Ishikawa (cell line): ENCODE data around the gene FKBP10.

Source experiments
- CEBPB ChIP-seq: IDR thresholded peaks from 2 replicates; pipeline ENCODE4 v1.6.1; 2012
- CREB1 ChIP-seq: IDR thresholded peaks from 2 replicates; pipeline ENCODE4 v1.6.1; 2012; ENCODE audit warnings: low read depth
- EGR1 ChIP-seq: IDR thresholded peaks from 2 replicates; pipeline ENCODE4 v1.6.1; 2012
- EP300 ChIP-seq: IDR thresholded peaks from 2 replicates; pipeline ENCODE4 v1.6.1; 2012; ENCODE audit warnings: borderline replicate concordance
- FOXM1 ChIP-seq: IDR thresholded peaks from 2 replicates; pipeline ENCODE4 v1.6.1; 2012; ENCODE audit warnings: low read depth, borderline replicate concordance
- MAX ChIP-seq: IDR thresholded peaks from 2 replicates; pipeline ENCODE4 v1.6.1; 2012
- NFIC ChIP-seq: IDR thresholded peaks from 2 replicates; pipeline ENCODE4 v1.6.1; 2012
- RAD21 ChIP-seq: IDR thresholded peaks from 2 replicates; pipeline ENCODE4 v1.6.1; 2012; ENCODE audit warnings: low read depth
- REST ChIP-seq: IDR thresholded peaks from 2 replicates; pipeline ENCODE4 v1.6.1; 2012; ENCODE audit warnings: low read depth, mild to moderate bottlenecking
- TAF1 ChIP-seq: IDR thresholded peaks from 2 replicates; pipeline ENCODE4 v1.6.1; 2012; ENCODE audit warnings: low read depth, mild to moderate bottlenecking
- TCF12 ChIP-seq: IDR thresholded peaks from 2 replicates; pipeline ENCODE4 v1.6.1; 2012; ENCODE audit warnings: low read depth
- TEAD4 ChIP-seq: IDR thresholded peaks from 2 replicates; pipeline ENCODE4 v1.6.1; 2012
- USF1 ChIP-seq: IDR thresholded peaks from 2 replicates; pipeline ENCODE4 v1.6.1; 2012
- YY1 ChIP-seq: IDR thresholded peaks from 2 replicates; pipeline ENCODE4 v1.6.1; 2012; ENCODE audit warnings: low read depth
- ZBTB7A ChIP-seq: IDR thresholded peaks from 2 replicates; pipeline ENCODE4 v1.6.1; 2012; ENCODE audit warnings: low read depth

The FKBP10 gene

GRCh38 chr17:41870097-41870496 lies 57.3 kb downstream of the FKBP10 start:
- TF ChIP-seq TAF1: no peak
- no peak for TF ChIP-seq CREB1
- TF ChIP-seq NFIC: no peak
- TF ChIP-seq ZBTB7A: no peak
- no peak for TF ChIP-seq EGR1
- no peak for TF ChIP-seq YY1
- no peak for TF ChIP-seq RAD21

- TF ChIP-seq CREB1 (no peak), TCF12 (no peak), NFIC (no peak), ZBTB7A (no peak), RAD21 (no peak), FOXM1 (no peak), EGR1 (no peak), YY1 (no peak), REST (no peak), TEAD4 (no peak), TAF1 (no peak), CEBPB (no peak), MAX (no peak), USF1 (no peak), EP300 (no peak)
Measured at GRCh38 chr17:41870627-41871026, 57.8 kb downstream of the FKBP10 start.

- TF ChIP-seq TCF12: no peak
Measured at GRCh38 chr17:41871789-41872188, 59.0 kb downstream of the FKBP10 start.
